GM12874 (cell line): Measurements from ENCODE around the gene GPAM.

ENCODE experiments used
- TF ChIP-seq, protein P1 (sequence below): IDR thresholded peaks from 2 replicates; pipeline ENCODE4 v1.5.1; 2011; ENCODE audit warnings: low read depth, mild to moderate bottlenecking, control low read depth, low read length, moderate library complexity; ENCODE audit not compliant: insufficient read depth

GPAM gene

DNA sequence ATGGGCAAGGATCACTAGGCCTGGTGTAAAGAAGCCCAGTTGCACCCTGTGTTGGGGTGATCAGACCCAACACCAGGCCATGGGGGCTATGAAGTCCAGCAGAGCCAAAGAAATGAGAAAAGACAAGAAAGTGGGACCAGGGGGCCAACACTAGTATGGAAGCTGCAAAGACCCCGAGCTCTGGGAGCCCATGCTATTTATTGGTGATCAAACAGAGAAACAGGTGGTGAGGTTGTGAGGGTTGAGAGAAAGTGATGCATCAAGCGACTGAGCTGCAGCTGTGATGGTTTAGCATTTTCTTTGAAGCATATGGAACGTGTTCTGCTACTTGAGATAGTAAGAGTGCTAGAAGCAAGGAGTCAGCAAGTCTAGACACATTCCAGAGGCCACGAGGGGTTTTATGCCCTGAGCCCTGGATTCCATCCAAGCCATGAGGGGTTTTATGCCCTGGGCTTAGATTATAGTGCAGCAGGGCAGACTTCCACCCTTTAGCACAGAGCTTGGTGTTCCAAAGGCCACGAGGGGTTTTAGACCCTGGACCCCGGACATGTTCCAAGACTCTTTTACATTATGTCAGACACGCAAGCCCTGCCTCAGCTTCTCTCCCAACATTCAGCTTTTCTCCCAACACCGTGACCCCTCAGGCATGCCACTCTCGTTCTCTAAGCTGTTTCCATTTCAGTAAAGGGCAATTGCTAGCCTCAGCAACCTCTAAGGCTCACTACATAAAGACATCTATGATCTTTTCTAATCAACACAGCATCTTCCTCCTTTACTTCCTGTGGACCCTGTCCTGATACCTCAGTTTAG is 43.1 kb upstream of the GPAM start:
- TF ChIP-seq, protein P1, sequence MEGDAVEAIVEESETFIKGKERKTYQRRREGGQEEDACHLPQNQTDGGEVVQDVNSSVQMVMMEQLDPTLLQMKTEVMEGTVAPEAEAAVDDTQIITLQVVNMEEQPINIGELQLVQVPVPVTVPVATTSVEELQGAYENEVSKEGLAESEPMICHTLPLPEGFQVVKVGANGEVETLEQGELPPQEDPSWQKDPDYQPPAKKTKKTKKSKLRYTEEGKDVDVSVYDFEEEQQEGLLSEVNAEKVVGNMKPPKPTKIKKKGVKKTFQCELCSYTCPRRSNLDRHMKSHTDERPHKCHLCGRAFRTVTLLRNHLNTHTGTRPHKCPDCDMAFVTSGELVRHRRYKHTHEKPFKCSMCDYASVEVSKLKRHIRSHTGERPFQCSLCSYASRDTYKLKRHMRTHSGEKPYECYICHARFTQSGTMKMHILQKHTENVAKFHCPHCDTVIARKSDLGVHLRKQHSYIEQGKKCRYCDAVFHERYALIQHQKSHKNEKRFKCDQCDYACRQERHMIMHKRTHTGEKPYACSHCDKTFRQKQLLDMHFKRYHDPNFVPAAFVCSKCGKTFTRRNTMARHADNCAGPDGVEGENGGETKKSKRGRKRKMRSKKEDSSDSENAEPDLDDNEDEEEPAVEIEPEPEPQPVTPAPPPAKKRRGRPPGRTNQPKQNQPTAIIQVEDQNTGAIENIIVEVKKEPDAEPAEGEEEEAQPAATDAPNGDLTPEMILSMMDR, result no peak

DNA sequence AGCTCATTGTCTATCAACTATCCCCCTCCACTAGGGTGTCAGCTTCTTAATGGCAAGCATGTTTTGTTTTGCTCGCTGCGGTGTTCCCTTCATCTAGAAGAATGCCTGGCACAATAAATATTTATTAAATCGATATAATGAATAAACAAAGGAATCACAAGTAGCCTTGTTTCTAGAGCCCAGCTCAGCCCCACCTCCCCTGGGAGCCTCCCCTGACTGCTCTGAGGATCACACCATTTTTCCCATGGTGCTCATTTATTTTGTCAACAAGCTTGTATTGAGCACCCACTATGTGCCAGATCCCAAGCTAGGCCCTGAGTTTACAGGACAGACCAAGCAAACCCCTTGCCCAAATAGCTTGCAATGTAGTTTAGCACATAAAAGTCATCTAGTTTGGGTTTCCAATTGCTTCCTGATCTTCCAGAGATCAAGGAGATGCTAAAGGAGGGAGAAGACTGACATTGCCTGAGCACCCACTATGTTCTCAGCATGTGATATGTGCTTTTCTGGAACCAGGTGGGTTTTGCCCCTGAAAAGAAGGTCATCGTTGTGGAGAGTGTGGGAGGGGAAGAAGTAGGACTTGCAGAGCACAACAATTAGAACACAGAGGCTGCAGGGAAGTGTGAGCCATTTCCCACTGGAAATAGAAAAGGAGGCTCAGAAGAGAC is 42.3 kb upstream of the GPAM start:
- TF ChIP-seq, protein P1, result no peak

DNA sequence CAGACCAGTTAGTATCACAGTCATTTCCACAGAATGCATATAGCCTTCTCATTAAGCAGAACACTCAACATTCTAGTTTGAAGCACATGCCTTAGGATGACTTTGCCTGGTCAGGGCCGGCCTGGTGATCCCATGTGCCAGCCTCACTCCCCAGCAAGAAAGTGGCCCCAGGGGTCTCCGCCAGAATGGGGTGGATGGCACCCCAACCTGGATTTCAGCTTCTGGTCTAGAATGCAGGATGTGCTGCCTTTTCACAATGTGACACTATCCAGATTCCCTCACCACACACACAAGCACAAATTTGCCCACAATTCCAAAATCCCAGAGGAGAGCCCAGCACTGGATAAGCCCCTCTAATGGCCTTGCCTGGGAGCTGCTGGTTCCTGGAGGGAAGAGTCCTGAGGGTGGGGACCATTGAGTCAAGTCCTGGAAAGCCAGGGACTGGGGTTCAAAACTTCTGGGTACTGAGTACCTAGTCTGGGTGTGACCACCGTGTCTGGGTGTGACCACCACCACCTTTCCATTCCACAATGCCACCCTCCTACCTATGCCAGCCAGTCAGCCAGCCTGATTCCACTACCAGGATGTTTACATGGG is 41.5 kb upstream of the GPAM start:
- TF ChIP-seq, protein P1, result no peak

DNA sequence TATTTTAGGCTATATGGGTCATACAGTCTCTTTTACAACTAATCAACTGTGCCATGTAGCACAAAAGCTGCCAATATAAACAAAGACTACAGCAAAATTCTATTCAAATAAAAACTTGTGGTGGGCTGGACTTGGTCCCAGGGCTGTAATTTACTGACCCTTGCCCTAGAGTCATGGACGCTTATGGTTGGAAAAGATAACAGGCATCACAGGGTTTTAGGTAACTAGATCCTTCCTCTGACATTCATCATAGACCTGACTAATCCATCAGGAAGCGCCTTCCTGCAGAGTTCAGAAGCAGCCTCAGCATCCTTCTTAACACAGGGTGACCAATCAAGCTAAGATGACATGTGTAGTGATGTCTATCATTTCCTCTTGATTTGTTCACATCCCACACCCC is 40.2 kb upstream of the GPAM start:
- TF ChIP-seq, protein P1, result no peak

DNA sequence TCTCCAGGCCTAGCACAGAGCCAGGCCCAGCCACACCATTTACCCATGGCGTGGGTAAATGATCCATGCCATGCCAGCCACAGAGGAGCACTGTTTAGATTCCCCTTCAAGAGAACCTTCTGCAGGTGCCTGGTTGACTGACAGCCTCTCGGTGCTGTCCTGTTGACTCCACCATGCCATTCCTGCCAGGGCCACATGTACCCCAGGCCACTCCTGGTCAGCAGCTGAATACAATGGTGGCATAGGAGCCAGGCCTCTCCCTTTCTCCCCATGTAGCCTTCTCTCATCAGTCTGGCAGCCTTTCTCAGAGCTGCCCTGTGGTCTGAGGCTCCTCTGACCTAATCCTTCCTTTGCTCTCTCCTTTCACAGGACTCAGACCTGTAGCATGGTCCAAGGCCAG is 39.2 kb upstream of the GPAM start:
- TF ChIP-seq, protein P1, result no peak

DNA sequence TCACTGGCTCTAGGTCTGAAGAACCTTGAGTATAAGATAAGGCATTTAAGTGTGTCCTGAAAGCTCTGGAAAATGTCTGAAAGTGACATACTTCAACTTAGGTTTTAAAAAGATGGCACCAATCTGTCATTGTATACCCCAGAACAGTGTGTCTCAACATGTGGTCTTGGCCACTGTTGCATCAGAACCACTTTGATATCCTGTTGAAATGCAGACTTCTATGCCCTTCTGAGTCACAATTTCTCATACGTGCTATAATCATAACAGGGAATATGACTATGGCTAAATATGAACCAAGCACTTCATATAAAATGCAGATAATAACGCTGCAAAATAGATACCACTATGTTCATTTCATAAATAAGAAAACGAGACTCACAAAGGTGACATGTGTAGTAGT is 38.0 kb upstream of the GPAM start:
- TF ChIP-seq, protein P1, result no peak

DNA sequence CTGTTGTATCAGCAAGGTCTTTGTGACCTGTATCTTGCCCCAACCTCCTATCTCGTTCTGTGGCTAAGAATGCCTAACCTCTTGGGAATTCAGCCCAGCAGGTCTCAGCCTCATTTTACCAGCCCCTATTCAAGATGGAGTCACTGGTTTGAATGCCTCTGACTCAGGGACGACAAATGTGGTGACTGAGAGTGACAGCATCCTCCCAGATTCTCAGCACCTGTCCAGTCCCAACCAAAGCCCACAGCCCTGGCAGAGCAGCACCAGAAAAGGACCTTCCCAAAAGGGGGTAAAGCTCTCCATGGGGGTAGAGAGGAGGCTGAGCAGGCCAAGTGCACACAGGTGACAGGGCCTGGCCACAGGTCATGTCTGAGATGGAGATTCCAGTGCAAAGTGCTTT is 35.4 kb upstream of the GPAM start:
- TF ChIP-seq, protein P1, result no peak
